Jurkat, Clone E6-1 (cell line): ENCODE data around the gene RRP8.

Experiments
- DNase-seq: peaks from one replicate; pipeline ENCODE4 v3.0.0-alpha.2; 2011; ENCODE audit warnings: low read depth, low spot score
- H3K4me3 ChIP-seq: 2 replicates; pipeline ENCODE4 v1.5.1; 2011; ENCODE audit warnings: mild to moderate bottlenecking, low read length, control low read depth, moderate library complexity

Gene RRP8

GRCh38 chr11:6557063-6557462 lies 46.4 kb downstream of the RRP8 start:
- no peak overlapping the region for H3K4me3 ChIP-seq
- DNase-seq = no peak

- no peak for DNase-seq
- H3K4me3 ChIP-seq = no peak overlapping the region
These were observed 47.1 kb downstream of the RRP8 start for GRCh38 chr11:6556139-6556949.

- H3K4me3 ChIP-seq = no peak overlapping the region
- no peak for DNase-seq
These were observed 48.3 kb downstream of the RRP8 start for GRCh38 chr11:6554828-6555706.

GRCh38 chr11:6553634-6554033 lies 49.8 kb downstream of the RRP8 start:
- DNase-seq = no peak

GRCh38 chr11:6548641-6549040 lies 54.8 kb downstream of the RRP8 start:
- H3K4me3 ChIP-seq = no peak overlapping the region
- no peak for DNase-seq

More at GRCh38 chr11:6553634-6554033, 49.8 kb downstream of the RRP8 start:
- no peak overlapping the region for H3K4me3 ChIP-seq

- H3K4me3 ChIP-seq = no peak overlapping the region
These were observed 55.3 kb downstream of the RRP8 start for GRCh38 chr11:6548121-6548520.

GRCh38 chr11:6547177-6547576 lies 56.2 kb downstream of the RRP8 start:
- H3K4me3 ChIP-seq = no peak overlapping the region
- no peak for DNase-seq

More at GRCh38 chr11:6548121-6548520, 55.3 kb downstream of the RRP8 start:
- DNase-seq = no peak

- no peak overlapping the region for H3K4me3 ChIP-seq
- no peak for DNase-seq
These were observed 56.7 kb downstream of the RRP8 start for GRCh38 chr11:6546735-6547134.

GRCh38 chr11:6545917-6546605 lies 57.4 kb downstream of the RRP8 start:
- H3K4me3 ChIP-seq = no peak overlapping the region
- DNase-seq = no peak
